ENCODE data around the gene PSMD5.

GRCh38 chr9:120837921-120838320 lies 4.8 kb downstream of the PSMD5 start:
- no peak for TF ChIP-seq CTCF (IDR thresholded peaks at IDR 0.05; ENCODE audit: low read length)
- TF ChIP-seq EZH2 (optimal IDR thresholded peaks at IDR 0.05; ENCODE audit: low read depth, low read length), result no peak
- TF ChIP-seq EZH2phosphoT487 (IDR thresholded peaks at IDR 0.05; ENCODE audit: low read length), result no peak

Measured in MM.1S (cell line).